HG03575 (cell line): Measurements from ENCODE around the gene ARID4B.
"Not testable (repeated sequence)": the region's sequence is repeated elsewhere in the genome, so short reads cannot be mapped to it uniquely, and the experiment has no call there.

Source experiments
- ATAC-seq: cut with Tn5 transposase; IDR thresholded peaks from one replicate; pipeline ENCODE4 v1.9.1; 2021; ENCODE audit not compliant: unreplicated experiment, insufficient number of reproducible peaks, low FRiP score; ENCODE audit errors: extremely low read depth

Gene ARID4B

DNA sequence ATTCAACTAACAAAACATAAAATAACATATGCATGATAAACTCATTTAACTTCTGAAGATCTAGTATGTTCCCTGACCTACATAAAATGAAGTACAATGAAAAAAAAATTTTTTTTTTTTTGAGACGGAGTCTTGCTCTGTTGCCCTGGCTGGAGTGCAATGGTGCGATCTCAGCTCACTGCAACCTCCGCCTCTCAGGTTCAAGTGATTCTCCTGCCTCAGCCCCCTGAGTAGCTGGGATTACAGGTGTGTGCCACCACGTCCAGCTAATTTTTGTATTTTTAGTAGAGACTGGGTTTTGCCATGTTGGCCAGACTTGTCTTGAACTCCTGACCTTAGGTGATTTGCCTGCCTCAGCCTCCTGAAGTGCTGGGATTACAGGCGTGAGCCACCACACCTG, 125.5 kb downstream of the ARID4B start:
- ATAC-seq: not testable (repeated sequence)

- ATAC-seq: no peak
These were observed 128.5 kb downstream of the ARID4B start for GRCh38 chr1:235199441-235199840.

- ATAC-seq: no peak
These were observed 137.5 kb downstream of the ARID4B start for GRCh38 chr1:235190431-235190830.

GRCh38 chr1:235187316-235187715, 140.7 kb downstream of the ARID4B start:
- no peak for ATAC-seq

- no peak for ATAC-seq
These were observed 146.3 kb downstream of the ARID4B start for GRCh38 chr1:235181561-235182245.

- ATAC-seq: no peak
These were observed 147.0 kb downstream of the ARID4B start for GRCh38 chr1:235180916-235181460.

- no peak for ATAC-seq
These were observed 151.5 kb downstream of the ARID4B start for GRCh38 chr1:235176486-235176885.

- ATAC-seq: no peak
These were observed 158.0 kb downstream of the ARID4B start for GRCh38 chr1:235169986-235170385.

- no peak for ATAC-seq
These were observed 159.6 kb downstream of the ARID4B start for GRCh38 chr1:235168375-235168774.

- no peak for ATAC-seq
These were observed 166.2 kb downstream of the ARID4B start for GRCh38 chr1:235161685-235162327.

DNA sequence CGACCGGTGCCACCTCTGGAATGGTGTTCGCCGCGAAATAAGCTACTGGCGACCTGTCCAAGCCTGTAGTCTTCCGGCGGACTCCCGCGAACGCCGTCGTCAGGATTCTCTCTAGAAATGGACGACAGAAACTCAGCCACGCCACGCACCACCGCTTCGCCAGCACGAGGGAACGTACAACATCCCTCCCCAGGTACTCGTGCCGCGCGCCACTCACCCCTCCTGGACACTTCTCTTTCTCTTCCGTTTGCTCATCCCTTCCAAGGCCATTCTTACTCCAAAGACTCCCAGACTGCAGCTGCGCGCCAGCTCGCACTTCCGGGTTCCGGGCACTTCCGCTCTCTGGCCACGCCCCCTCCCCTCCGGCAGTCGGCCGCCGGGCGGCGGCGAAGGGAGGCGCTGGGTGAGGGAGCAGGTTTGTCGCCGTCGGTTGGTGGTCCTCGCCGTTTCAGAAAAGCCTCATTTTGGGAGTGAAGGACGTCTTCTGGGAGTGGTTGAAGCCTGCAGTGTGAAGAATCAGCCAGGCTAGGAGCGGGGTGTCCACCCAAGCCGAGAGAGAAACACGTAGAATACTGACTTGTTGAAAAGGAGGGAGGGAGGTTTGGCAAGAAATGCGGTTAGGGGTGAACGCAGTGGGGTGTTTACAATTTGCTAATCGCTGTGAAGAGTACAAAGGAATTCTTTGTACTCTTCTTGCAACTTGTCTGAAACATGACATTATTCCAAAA, 166.9 kb downstream of the ARID4B start, which contains the start of gene RBM34:
RBM34 (minus strand) TSS at position 294 of the 728 bp plus-strand sequence; CDS start at position 270, 24 bp downstream.
- no peak for ATAC-seq

- ATAC-seq: no peak
These were observed 167.5 kb downstream of the ARID4B start for GRCh38 chr1:235160383-235160956.

GRCh38 chr1:235159930-235160329, 168.0 kb downstream of the ARID4B start:
- ATAC-seq: not testable (repeated sequence)

GRCh38 chr1:235159284-235159683, 168.7 kb downstream of the ARID4B start:
- ATAC-seq: not testable (repeated sequence)

DNA sequence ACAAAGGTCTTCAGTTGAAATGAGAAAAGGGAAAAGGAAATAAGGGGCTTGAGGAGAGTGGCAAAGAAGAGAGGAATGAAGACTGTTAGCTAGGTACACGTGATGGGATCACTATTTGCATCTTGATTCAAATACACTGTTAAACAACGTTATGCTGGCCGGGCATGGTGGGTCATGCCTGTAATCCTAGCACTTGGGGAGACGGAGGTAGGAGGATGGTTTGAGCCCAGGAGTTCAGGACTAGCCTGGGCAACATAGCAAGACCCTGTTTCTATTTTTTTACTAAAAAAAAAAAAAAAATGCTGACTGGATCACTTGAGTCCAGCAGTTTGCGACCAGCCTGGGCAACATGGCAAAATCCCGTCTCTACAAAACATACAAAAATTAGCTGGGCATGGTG, 169.3 kb downstream of the ARID4B start:
- ATAC-seq: no peak

GRCh38 chr1:235157150-235157549, 170.8 kb downstream of the ARID4B start:
- ATAC-seq: no peak

DNA sequence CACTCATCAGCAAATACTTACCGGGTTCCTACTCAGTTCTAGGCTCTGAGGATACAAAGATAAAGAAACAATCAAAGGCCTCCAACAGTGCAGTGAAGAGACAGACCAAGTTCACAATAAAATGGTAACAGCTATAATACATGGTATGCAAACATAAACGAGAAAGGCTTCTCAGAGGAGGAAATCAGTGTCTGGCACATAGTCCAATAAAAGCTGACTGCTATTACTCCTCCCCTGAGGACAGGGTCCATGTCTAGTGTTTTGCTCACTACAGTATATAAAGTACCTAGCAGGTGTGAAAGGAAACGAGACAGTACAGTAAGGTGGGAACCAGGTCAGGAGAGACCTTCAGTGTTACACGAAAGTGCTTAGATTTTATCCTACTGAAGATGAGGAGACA, 171.2 kb downstream of the ARID4B start:
- ATAC-seq: no peak

- ATAC-seq: no peak
These were observed 171.7 kb downstream of the ARID4B start for GRCh38 chr1:235156265-235156664.

- ATAC-seq: no peak
These were observed 175.7 kb downstream of the ARID4B start for GRCh38 chr1:235152235-235152634.
